HG03378 (cell line): ENCODE results near the gene IL4R.
"Not testable (repeated sequence)": the region's sequence is repeated elsewhere in the genome, so short reads cannot be mapped to it uniquely, and the experiment has no call there.

ENCODE experiments used
- ATAC-seq: cut with Tn5 transposase; IDR thresholded peaks from one replicate; pipeline ENCODE4 v1.9.1; 2021; ENCODE audit warnings: mild to moderate bottlenecking, moderate library complexity; ENCODE audit not compliant: unreplicated experiment

The IL4R gene

DNA sequence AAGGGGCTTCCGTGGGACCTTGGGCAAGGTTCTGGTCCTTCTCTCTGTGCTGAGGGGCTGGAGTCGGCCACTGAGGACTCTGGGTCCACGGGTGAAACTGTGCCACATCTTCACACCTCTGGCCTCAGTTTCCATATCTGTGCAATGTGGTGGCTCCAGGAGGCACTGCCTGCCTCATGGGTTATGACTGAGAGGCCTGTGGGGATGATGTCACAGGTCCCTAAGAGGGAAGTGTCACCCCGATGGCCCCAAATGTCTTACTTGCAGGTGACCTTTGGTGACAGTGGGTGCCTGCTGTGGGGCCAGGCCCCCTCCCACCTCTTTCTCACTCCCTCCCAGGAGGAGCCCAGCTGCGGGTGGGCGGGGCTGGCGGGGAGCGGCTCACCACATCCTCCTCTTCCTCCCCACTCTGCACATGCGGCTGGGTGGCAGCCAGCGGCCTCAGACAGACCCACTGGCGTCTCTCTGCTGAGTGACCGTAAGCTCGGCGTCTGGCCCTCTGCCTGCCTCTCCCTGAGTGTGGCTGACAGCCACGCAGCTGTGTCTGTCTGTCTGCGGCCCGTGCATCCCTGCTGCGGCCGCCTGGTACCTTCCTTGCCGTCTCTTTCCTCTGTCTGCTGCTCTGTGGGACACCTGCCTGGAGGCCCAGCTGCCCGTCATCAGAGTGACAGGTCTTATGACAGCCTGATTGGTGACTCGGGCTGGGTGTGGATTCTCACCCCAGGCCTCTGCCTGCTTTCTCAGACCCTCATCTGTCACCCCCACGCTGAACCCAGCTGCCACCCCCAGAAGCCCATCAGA lies 88.2 kb downstream of the IL4R start, which contains the start of gene IL21R:
IL21R (plus strand) TSS at position 407 of the 801 bp plus-strand sequence. CDS start 27,898 bp downstream, outside the sequence.
- peak; percentile 45 for ATAC-seq

DNA sequence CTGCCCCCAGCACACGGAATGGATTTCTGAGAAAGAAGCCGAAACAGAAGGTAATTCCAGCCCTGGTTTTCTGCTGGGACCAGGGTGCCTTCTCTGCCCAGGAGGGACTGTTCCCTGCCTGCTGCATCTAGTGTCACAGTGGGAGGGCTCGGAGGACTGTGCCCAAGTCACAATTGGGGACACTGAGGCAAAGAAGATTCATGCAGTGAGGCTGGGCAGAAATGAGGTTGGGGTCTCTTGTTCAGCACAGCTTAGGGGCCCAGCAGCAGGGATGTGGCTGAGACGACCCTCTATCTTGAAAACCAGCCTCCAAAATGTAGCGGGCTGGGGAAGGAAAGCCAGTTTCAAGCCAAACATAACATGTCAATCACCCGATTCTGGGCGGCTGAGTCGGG lies 88.8 kb downstream of the IL4R start:
- no peak for ATAC-seq

DNA sequence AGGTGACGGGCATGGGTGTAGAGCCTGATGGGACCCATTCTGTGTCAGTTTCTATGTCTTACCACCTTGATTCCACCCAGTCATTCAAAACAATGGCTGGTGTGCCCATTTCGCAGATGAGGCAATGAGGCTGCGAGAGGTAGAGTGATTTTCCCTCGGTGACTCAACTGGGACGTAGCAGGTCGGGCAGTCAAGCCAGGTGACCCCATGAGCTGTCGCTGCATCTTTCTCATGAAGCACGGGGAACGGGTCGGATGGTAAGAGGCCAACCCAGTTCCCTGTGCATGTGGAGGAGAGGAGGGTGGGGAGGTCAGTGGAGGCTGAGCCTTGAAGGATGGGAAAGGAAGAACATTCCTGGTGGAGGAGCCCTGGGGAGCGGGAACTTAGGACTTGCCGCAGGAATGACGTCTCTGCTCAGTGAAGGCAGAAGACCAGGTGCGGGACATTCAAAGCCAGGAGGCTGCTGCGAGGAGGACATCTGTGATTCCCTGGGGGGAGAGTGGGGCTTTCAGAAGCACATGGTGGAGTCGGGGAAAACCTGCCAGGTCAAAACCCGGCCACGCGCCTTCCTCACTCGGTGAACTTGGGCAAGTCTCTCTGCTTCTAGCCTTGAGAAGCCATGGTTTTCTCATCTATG lies 89.3 kb downstream of the IL4R start:
- no peak for ATAC-seq

DNA sequence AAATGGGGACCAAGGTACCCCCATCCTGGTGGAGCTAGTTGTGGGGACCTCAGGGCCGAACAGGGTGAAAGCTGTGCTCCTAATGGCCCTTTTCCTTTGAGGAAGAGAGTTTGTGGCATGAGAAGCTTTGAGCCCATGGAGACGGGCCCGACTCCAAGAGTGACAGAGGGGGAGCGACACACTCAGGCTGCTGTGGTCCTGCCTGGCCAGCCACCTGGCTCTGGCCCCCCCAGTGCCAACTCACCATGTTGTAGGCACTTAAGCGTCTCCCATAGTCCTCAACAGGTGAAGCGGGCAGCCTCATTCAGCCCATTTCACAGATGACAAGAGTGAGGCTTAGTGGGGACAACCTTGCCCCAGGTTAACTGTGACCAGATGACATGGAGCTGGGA lies 89.8 kb downstream of the IL4R start:
- ATAC-seq = no peak

DNA sequence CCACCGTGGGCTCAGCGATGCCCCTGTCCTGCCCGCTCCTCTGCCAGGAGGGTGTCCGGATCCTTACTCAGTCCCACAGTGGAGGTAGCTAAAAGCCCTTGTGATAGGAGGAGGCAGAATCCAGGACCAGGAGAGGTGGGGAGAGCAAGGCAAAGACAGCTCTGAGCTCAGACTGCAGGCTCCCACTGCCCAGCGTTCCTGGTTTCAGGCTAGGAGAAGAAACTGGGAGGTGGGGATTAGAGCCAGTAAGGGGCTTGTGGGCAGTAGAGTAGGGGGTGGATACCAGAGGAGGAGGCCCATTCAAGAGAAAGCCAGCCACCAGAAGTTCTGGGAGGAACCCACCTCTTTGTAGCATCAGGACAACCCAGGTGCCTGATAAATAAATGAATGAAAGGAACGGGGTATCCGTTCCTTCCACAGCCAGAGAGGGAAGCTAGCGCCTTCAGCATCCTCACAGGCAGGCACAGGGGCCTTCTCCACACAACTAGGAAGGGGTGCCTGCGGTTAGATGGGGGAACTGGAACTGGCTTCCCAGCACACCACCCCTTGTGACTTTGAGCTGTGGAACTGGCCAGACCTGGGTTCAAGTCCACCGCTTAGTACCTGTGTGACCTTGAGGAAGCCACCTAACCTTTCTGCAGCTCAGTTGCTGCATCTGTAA lies 90.5 kb downstream of the IL4R start:
- no peak for ATAC-seq

- ATAC-seq = no peak
These were observed 92.0 kb downstream of the IL4R start for GRCh38 chr16:27405546-27406451.

DNA sequence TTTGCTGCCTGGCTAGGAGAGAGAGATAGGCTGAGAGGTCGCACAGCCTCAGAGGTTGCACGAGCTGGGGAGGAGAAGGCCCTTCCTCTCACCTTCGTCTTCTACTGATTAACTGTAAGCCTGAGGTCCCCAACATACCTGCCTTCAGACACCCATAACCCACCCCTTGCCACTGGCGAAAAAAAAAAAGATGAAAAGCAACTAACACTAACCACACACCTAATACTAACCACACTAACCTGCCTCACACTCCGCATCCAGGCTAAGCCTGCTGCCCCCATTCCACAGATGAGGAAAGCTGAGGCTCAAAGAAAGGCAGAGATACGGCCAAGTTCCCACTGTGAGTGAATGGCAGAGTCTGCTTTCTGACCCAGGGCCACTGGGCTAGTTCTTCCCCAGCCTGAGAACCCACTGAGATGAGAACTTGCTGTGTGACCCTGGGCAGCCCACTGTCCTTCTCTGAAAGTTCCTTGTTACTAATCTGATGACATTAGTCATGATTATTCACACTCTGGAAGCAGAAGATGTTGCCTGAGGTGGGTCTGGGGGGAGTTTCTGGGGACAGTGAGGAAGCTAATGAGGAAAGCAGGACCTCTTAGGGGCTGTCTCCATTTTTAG lies 92.8 kb downstream of the IL4R start:
- ATAC-seq = no peak

DNA sequence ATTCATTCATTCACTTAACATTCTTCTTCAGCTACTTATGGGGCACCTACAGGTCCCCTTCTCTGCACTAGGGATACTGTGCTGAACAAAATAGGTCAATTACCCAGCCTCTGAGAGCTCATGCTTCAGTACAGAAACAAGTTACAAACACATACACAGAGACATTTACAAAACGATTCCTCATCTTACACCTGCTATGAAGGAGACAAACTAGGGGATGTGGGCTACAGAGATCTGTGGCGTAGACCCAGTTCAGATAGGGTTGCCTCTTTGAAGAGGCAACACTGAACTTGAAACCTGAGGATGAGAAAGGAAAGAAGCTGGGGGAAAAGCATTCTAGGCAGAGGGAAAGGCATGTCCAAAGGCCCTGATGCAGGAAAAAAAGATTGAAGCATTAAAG lies 93.4 kb downstream of the IL4R start:
- ATAC-seq = no peak

- peak; percentile 57 for ATAC-seq
These were observed 94.3 kb downstream of the IL4R start for GRCh38 chr16:27408012-27408601.

GRCh38 chr16:27408602-27409031 lies 94.8 kb downstream of the IL4R start:
- ATAC-seq = no peak

DNA sequence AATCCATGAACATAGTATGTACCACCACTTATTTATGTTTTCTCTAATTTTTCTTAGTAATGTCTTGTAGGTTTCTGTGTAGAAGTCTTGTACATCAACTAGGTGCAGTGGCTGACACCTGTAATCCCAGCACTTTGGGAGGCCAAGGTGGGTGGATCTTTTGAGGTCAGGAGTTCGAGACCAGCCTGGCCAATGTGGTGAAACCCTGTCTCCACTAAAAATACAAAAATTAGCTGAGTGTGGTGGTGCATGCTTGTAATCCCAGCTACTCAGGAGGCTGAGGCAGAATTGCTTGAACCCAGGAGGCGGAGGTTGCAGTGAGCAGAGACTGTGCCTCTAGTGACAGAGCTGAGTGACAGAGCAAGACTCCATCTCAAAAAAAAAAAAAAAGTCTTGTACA lies 96.2 kb downstream of the IL4R start:
- not testable (repeated sequence) for ATAC-seq

- no peak for ATAC-seq
These were observed 97.0 kb downstream of the IL4R start for GRCh38 chr16:27410761-27411160.

- ATAC-seq = no peak
These were observed 100.2 kb downstream of the IL4R start for GRCh38 chr16:27413956-27414355.
